Endothelial cell of umbilical vein (primary cell): ENCODE data around the gene VSTM2B. TPM values are rescaled to one million over a fixed set of nuclear protein-coding genes. Genes with fewer than 3 reads are reported as not detected.

Experiments used
- BruUV-seq: library from RNA; stranded (reverse); fragments of 400-500 nt; replicated peaks from 2 replicates; lab custom pipeline; 2021; lab: Mats Ljungman, UMichigan
- CTCF ChIA-PET: fragments of 300-600, 350-600 bp; sonication (Branson Sonifier 250); formaldehyde crosslinking; loops from one replicate; lab custom pipeline; 2021; ENCODE audit warnings: antibody characterized with exemption, inconsistent platforms; lab: Charles Lee
- POLR2A ChIA-PET: fragments of 300-600, 350-600 bp; sonication (Branson Sonifier 250); formaldehyde crosslinking; loops from one replicate; lab custom pipeline; 2021; ENCODE audit warnings: antibody characterized with exemption, inconsistent platforms; lab: Charles Lee
- DNase-seq: peaks from one replicate; pipeline ENCODE4 v3.0.0-alpha.2; 2011; ENCODE audit warnings: low read depth, low spot score
- FAIRE-seq: peaks from 2 replicates; lab custom pipeline; 2011; peaks lifted over from hg19 to GRCh38; lab: Jason Lieb, UNC
- H2AFZ ChIP-seq: 2 replicates; pipeline ENCODE4 v1.6.0; 2012; ENCODE audit warnings: low read depth, low read length, control low read depth, inconsistent platforms
- H3K27ac ChIP-seq: 2 replicates; pipeline ENCODE4 v1.5.1; 2011; ENCODE audit warnings: low read depth, mild to moderate bottlenecking, control low read depth, low read length, moderate library complexity; ENCODE audit not compliant: insufficient read depth
- H3K27me3 ChIP-seq, 2 experiments: 2 replicates each; pipeline versions ENCODE4 v1.6.0 to v1.6.1; 2011; ENCODE audit warnings: low read length in 2 of 2, mixed read lengths in 1 of 2; ENCODE audit not compliant: control insufficient read depth in 2 of 2, insufficient read depth in 2 of 2
- H3K36me3 ChIP-seq, 2 experiments: 2 replicates in 1 of 2; 3 replicates in 1 of 2; pipeline ENCODE4 v1.5.1; 2011; ENCODE audit warnings: low read length in 2 of 2, mild to moderate bottlenecking in 1 of 2, moderate library complexity in 1 of 2; ENCODE audit not compliant: control insufficient read depth in 2 of 2, insufficient read depth in 2 of 2; ENCODE audit errors: extremely low read depth in 1 of 2
- H3K4me1 ChIP-seq: 3 replicates; pipeline ENCODE4 v1.5.1; 2011; ENCODE audit warnings: mild to moderate bottlenecking, low read length; ENCODE audit not compliant: control insufficient read depth, insufficient read depth; ENCODE audit errors: extremely low read depth
- H3K4me2 ChIP-seq: 2 replicates; pipeline ENCODE4 v1.6.1; 2011; ENCODE audit warnings: low read length, control low read depth, mixed read lengths; ENCODE audit not compliant: insufficient read depth
- H3K4me3 ChIP-seq, 3 experiments: fragments of 200-600 bp in 1 of 3; sonication (generic), shearing (Covaris generic) in 1 of 3; replicated peaks in 1 of 3; 2 replicates each; pipeline ENCODE4 v1.5.1; 2011 to 2016; ENCODE audit warnings: control low read depth in 3 of 3, low read length in 3 of 3, mild to moderate bottlenecking in 2 of 3, inconsistent platforms in 1 of 3, low read depth in 1 of 3, moderate library complexity in 1 of 3; ENCODE audit not compliant: insufficient read depth in 1 of 3
- H3K79me2 ChIP-seq: 2 replicates; pipeline ENCODE4 v1.6.0; 2012; ENCODE audit warnings: low read length, inconsistent platforms; ENCODE audit not compliant: control insufficient read depth, insufficient read depth
- H3K9ac ChIP-seq: replicated peaks from 2 replicates; pipeline ENCODE3; 2011; ENCODE audit warnings: low read length, control low read depth; ENCODE audit not compliant: insufficient read depth; ENCODE audit errors: extremely low read depth
- H3K9me1 ChIP-seq: replicated peaks from 3 replicates; pipeline ENCODE4 v1.6.0; 2011; ENCODE audit warnings: mild to moderate bottlenecking, low read length; ENCODE audit not compliant: control insufficient read depth, insufficient read depth; ENCODE audit errors: extremely low read depth
- H3K9me3 ChIP-seq: replicated peaks from 2 replicates; pipeline ENCODE4 v1.5.1; 2012; ENCODE audit warnings: low read length, inconsistent platforms; ENCODE audit not compliant: control insufficient read depth, insufficient read depth
- H4K20me1 ChIP-seq: replicated peaks from 2 replicates; pipeline ENCODE3; 2011; ENCODE audit warnings: mild to moderate bottlenecking, low read length; ENCODE audit not compliant: control insufficient read depth, insufficient read depth; ENCODE audit errors: extremely low read depth
- CTCF ChIP-seq, 2 donors: IDR thresholded peaks; 1 replicate in 1 of 2; 2 replicates in 1 of 2; pipeline ENCODE4 v1.5.1; 2011; ENCODE audit warnings: low read length in 2 of 2, mild to moderate bottlenecking in 2 of 2, moderate library complexity in 2 of 2, control low read depth in 1 of 2, inconsistent platforms in 1 of 2, low read depth in 1 of 2; ENCODE audit not compliant: insufficient read depth in 1 of 2; ENCODE audit errors: extremely low read depth in 1 of 2
- EZH2 ChIP-seq: IDR thresholded peaks from 2 replicates; pipeline ENCODE4 v1.6.1; 2012; ENCODE audit warnings: borderline replicate concordance, low read depth, mild to moderate bottlenecking, moderate library complexity, low read length, inconsistent platforms; ENCODE audit not compliant: severe bottlenecking
- FOS ChIP-seq: IDR thresholded peaks from 2 replicates; pipeline ENCODE4 v1.6.1; 2011; ENCODE audit warnings: mild to moderate bottlenecking, low read length, moderate library complexity, borderline replicate concordance; ENCODE audit not compliant: insufficient read depth
- GATA2 ChIP-seq: IDR thresholded peaks from 2 replicates; pipeline ENCODE4 v1.7.0; 2011; ENCODE audit warnings: low read depth, mild to moderate bottlenecking, moderate library complexity, mixed read lengths, low read length; ENCODE audit not compliant: insufficient read length, insufficient read depth
- JUN ChIP-seq: IDR thresholded peaks from 2 replicates; pipeline ENCODE4 v1.6.1; 2011; ENCODE audit warnings: borderline replicate concordance, low read depth; ENCODE audit not compliant: insufficient read length, insufficient read depth
- MAX ChIP-seq: IDR thresholded peaks from 2 replicates; pipeline ENCODE4 v1.6.1; 2011; ENCODE audit not compliant: insufficient read depth, insufficient read length
- MYC ChIP-seq: IDR thresholded peaks from one replicate; pipeline ENCODE4 v1.6.1; 2011; ENCODE audit warnings: mild to moderate bottlenecking, low read depth, low read length
- POLR2A ChIP-seq: IDR thresholded peaks from 2 replicates; pipeline ENCODE4 v1.6.1; 2012; ENCODE audit warnings: low read depth, mild to moderate bottlenecking, control low read depth, low read length
- POLR2AphosphoS5 ChIP-seq: IDR thresholded peaks from 2 replicates; pipeline ENCODE4 v1.6.1; 2012; ENCODE audit warnings: low read depth, mild to moderate bottlenecking, control low read depth, low read length, moderate library complexity; ENCODE audit not compliant: insufficient read depth
- dilution Hi-C: fragments of 300-500 bp; cut with MboI; formaldehyde crosslinking; loops from one replicate; pipeline ENCODE4 v1.15.0; 2019; ENCODE audit warnings: low sequenced_read_pairs; ENCODE audit not compliant: extremely low pct_ligation_motif_present
- intact Hi-C: fragments of 100-400 bp; cut with micrococcal nuclease; formaldehyde crosslinking; loops from one replicate; pipeline ENCODE4 v1.10.0; 2022
- polyA plus RNA-seq, 4 experiments: library from polyadenylated mRNA; depleted of rRNA in 3 of 4; stranded (reverse) in 3 of 4; unstranded in 1 of 4; fragments of >200 nt; gene quantifications; 2 replicates each; pipeline versions ENCODE4 v1.2.1 to v1.2.3, GENCODE V29; 2011 to 2012; ENCODE audit warnings: missing spikeins in 1 of 4
- total RNA-seq: library from RNA; stranded (reverse); gene quantifications from 2 replicates; pipeline ENCODE4 v1.2.3, GENCODE V29; 2021

VSTM2B gene
- total and polyA plus RNA-seq, 2 donors (not counting 3 experiments of a cell fraction or from before 2014, with no cell fraction given) = not detected

DNA sequence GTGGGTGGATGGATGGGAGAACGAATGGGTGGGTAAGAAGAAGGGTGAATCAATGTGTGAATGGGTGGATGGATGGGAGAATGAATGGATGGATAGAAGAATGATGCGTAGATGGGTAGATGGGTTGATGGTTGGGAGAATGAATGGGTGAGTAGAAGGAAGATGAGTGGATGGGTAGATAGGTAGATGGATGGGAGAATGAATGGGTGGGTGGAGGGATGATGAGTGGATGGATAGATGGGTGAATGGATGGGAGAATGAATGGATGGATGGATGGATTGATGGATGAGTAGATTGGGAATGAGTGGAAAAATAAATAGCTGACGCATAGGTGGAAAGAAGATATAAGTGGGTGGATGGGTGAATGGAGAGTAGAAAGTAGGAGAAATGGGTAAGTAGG is 16.5 kb downstream of the VSTM2B start:
- no peak for FAIRE-seq
- TF ChIP-seq GATA2 (no peak), CTCF (IDR thresholded peaks at IDR 0.05; ENCODE audit: extremely low read depth in 1 of 2, insufficient read depth in 1 of 2, low read depth in 1 of 2, low read length in 2 of 2) (no peak), POLR2A (no peak), POLR2AphosphoS5 (no peak), JUN (no peak), FOS (no peak), MYC (no peak), EZH2 (no peak), MAX (no peak)
- Histone ChIP-seq H3K4me1 (no peaks in the 10 kb centered on the region), H3K79me2 (no peaks in the 10 kb centered on the region), H3K27ac (no peak overlapping the region), H3K4me2 (no peak overlapping the region), H3K36me3 (no peaks in the 10 kb centered on the region), H3K9me3 (no peaks in the 10 kb centered on the region), H3K27me3 (no peaks in the 10 kb centered on the region), H3K4me3 (no peak overlapping the region), H4K20me1 (no peaks in the 10 kb centered on the region), H3K9me1 (no peaks in the 10 kb centered on the region), H2AFZ (no peak overlapping the region), H3K9ac (no peak overlapping the region)
- dilution Hi-C loops (no loop called here), intact Hi-C loops (no loop called here)
- ChIA-PET CTCF (no interaction called here), POLR2A (no interaction called here)
- no peak for DNase-seq
- no TSS peak for BruUV-seq
